ENCODE results near the gene NPPB.
A peak's percentile ranks its signal among the peaks of the same experiment; 100 is the strongest.

NPPB gene

DNA sequence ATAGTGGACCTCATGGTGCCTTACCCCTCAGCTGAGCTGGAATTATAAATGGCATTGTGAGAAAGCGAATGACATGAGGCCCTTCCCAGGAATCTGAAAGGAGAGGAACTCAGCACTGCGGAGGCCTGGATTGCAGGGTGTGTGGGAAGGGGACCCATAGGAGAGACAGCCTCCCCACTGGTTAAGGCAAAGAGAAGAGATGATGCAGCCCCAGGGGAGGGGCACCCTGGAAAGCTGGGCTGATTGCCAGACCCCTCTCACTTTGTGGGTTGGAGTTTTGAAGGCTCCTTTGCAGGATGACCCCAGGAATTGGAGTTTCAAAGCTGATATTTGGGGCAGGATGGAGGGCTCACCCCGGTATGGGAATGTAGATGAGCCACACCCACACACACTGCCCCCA lies 2.0 kb downstream of the NPPB start:
- DNase-seq = no peak

DNA sequence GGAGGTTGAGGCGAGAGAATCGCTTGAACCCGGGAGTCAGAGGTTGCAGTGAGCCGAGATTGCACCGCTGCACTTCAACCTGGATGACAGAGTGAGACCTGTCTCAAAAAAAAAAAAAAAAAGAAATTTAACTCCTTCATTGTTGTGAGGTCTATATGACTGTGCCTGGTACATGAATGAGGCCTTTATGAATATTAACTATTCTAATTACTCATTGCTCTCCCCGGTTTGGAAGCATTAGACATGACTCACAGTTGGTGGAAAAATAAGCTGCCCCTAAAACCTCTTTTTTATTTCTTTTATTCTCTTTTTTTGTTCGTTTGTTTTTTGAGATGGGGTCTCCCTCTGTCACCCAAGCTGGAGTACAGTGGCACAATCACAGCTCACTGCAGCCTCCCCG lies 3.3 kb downstream of the NPPB start:
- DNase-seq = no peak

DNA sequence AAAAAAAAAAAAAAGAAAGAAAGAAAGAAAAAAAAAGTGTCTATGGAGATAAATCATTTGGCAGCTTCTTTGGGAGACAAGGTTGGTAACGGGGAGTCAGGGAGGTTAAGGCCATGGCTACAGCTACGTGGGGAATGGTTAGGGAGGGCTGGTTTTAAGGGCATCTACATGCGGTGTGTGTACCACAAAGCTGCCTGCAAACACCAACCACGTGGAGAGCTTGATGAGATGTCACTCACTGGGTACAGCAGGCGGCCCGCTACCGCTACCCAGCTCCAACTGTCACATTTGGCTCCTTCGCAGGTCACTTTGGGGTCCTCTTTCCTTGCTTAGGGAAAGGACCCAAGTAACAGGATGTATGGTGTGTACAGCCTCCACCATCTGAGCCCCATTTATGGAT lies 4.2 kb downstream of the NPPB start:
- no peak for DNase-seq

DNA sequence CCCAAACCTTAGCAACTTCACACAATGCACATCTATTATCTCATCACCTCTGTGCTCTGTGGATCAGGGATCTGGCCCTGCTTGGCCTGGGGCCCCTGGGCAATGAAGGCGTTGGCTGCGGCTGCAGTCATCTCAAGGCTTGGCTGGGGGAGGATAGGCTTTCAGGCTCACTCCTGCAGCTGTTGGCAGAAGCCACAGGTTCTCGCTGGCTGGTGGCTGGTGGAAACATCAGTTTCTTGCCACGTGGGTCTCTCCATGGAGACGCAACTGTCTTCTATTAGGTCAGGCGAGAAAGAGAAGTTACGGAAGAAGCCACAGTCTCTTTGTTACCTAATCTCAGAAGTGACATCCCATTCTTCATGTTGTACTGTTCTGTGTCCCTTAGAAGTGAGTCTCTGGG lies 7.6 kb downstream of the NPPB start:
- no peak for DNase-seq

DNA sequence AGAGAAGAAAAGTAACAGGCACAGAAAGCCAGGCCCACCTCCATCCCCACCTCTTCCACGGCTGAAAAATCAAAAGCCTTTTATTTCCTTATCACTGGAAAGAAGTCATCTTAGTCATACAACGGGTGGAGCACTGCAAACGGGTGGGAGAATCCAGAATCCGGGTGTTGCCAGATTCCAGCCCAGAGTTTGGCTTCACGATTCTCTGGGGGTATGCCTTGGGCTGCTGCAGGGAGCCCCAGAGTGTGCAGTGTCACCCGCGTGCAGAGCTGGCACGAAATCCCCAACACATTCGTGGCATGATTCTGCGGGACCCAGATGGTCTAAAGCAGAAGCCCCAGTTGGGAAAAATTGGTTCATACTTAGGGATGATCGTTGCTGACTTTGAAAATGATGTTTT lies 8.6 kb downstream of the NPPB start:
- no peak for DNase-seq

DNA sequence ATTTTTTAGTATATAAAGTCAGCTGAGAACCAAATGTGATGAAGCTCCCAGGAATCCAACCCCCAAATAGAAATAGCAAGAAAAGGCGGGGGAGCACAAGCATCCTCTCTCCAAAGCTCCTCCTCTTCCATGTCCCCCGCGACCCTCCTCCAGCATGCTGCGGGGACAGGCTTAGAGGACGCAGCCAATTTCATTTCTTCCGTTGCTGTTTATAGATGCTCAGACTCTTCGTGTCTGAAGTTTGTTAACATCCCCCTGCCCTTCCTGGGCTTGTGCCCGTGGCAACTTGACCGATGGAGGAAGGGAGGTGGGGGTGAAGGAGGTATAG lies 10.4 kb downstream of the NPPB start:
- no peak for DNase-seq

DNA sequence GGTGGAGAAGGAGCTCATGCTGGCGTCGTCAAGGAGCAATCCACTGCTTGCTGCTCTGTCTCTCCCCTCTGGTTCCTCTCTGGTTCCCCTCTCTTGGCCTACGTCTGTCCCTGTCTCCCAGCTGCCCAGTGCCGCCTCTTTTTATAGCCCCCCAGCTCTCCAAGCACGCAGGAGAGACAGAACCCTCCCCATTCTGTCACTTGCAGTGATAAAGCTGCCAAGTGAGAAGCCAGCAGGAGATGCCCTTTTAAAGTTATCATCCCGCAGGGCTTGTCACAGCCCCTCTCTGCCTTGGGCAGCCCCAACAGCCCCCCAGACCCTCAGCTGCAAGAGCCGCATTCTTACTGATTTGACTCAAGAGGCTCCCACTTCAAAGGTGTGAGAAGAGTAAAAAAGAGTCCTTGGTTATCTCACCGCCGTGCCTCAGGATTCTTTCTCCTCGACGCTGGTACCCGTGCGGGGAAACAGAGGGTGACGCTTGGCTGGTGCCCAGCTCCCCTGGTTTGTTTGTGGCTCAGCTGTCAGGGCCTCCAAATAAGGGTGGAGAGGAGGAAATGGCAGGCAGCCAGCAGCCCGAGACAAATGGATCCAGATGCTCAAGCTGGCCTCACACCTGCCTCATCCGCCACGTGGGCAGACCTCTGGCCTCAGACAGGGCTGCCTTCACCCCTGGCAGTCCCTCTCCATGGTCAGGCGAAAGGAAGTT lies 10.9 kb downstream of the NPPB start, which contains the start of gene NPPA:
NPPA (minus strand) TSS at position 117 of the 706 bp plus-strand sequence; CDS start at position 18, 99 bp downstream.
- DNase-seq = no peak

DNA sequence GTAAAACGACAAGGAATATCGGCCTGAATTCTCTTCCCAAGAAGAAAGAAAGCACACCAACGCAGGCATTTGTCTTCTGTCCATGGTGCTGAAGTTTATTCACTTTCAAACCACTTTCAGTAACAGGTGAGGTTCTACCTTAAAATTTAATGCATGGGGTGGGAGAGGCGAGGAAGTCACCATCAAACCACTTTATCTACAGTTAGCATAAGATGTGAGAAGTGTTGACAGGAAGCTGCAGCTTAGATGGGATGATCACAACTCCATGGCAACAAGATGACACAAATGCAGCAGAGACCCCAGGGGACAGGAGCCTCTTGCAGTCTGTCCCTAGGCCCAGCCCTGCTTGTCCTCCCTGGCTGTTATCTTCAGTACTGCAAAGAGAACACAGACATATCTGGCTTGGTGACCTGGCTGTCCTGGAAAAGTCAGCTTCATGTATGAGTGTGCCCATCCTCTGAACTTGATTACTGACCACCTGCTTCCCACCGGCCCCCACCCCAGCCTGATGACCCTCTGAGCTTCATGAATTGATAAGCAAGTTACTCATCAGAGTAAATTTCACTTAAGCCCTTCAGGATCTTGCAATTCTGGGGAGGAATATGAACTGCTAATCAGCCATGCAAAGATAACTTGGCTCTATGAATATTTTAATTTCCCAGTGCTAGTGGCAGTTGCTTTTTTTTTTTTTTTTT lies 13.0 kb downstream of the NPPB start:
- no peak for DNase-seq

DNA sequence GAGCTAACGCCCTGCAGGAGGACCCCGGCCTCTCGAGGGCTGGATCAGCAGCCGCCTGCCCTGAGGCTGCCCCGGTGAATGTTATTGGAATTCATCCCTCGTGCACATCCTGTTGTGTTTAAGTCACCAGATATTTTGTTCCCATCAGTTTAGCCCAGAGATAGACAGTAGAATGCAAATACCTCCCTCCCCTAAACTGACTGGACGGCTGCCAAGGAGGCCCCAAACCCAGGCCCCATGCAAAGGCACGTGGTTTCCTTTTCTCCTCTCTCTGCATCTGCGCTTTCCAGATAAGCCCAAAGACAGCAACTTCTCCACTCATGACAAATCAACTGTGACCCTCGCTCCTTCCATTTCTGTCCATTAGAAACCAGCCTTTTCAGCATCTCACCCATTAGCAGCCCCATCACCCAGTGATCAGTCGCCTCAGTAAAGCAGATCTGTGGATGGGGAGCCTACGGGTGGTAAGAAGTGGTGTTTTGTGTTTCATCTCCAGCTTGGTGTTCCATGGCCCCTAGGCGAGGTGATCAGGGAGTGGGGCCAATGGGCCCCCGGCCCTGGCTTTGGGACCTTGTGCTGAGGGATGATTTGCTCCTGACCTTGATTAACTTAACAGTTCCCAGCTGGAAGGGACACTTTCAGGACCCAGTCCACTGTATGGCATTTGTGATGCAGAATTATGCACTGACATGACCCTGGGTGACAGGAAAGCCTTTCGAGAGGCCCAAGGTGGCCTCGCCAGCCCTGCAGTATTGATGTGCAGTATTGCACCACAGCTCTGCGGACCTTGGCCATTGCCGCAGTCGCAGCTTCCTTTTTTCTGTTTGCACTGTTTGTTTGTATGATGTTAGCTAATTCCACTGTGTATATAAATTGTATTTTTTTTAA lies 16.3 kb downstream of the NPPB start:
- peak in 3 of 14 donors; percentile 5 to 17 (median 5) for DNase-seq

DNA sequence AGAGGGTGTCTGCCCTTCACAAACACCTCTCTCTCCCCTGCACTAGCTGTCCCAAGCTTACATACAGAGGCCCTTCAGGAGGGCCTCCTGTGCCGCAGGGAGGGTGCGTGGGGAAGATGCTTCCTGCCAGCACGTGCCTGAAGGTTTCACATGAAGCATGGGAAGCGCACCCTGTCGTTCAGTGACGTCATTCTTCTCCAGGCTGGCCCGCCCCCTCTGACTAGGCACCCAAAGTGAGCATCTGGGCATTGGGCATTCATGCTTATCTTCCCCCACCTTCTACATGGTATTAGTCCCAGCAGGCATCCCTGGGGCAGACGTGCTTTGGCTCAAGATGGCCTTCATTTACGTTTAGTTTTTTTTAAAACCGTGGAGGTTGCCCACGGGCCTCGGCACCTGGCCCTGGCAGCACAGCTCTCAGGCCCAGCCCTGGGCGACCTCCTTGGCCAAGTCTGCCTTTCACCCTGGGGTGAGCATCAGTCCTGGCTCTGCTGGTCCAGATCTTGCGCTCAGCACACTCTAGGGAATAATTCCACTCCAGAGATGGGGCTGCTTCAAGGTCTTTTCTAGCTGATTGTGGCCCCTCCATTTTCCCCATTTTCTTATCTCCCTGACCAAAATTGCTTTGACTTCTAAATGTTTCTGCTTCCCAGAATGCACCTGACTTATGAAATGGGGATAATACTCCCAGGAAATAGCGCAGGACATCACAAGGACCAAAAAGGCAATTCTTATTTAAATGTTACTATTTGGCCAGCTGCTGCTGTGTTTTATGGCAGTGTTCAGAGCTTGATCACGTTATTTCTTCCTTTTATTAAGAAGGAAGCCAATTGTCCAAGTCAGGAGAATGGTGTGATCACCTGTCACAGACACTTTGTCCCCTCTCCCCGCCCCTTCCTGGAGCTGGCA lies 17.2 kb downstream of the NPPB start:
- no peak for DNase-seq

DNA sequence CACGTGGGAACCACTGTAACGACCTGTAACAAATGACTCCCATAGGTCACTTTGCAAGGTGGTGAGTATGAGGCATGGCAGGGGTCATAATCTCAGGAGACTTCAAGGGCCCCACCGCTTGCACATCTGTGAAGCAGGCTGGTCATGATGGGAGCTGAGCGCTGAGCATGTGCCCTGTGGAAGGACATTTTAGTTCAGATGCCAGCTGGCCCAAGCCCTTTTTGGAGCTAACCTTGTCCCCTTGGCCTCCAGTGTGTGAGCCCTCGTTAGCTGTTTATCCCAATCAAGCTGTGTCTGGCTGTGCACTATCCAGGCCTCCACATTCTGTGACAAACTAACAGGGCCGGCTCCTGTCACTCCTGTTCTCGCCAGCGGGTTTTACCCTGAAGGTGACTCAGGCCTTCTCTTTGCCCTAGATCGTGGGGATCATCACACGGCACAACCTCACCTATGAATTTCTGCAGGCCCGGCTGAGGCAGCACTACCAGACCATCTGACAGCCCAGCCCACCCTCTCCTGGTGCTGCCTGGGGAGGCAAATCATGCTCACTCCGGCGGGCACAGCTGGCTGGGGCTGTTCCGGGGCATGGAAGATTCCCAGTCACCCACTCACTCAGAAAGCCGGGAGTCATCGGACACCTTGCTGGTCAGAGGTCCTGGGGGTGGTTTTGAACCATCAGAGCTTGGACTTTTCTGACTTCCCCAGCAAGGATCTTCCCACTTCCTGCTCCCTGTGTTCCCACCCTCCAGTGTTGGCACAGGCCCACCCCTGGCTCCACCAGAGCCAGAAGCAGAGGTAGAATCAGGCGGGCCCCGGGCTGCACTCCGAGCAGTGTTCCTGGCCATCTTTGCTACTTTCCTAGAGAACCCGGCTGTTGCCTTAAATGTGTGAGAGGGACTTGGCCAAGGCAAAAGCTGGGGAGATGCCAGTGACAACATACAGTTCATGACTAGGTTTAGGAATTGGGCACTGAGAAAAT lies 18.7 kb downstream of the NPPB start:
- DNase-seq = no peak

DNA sequence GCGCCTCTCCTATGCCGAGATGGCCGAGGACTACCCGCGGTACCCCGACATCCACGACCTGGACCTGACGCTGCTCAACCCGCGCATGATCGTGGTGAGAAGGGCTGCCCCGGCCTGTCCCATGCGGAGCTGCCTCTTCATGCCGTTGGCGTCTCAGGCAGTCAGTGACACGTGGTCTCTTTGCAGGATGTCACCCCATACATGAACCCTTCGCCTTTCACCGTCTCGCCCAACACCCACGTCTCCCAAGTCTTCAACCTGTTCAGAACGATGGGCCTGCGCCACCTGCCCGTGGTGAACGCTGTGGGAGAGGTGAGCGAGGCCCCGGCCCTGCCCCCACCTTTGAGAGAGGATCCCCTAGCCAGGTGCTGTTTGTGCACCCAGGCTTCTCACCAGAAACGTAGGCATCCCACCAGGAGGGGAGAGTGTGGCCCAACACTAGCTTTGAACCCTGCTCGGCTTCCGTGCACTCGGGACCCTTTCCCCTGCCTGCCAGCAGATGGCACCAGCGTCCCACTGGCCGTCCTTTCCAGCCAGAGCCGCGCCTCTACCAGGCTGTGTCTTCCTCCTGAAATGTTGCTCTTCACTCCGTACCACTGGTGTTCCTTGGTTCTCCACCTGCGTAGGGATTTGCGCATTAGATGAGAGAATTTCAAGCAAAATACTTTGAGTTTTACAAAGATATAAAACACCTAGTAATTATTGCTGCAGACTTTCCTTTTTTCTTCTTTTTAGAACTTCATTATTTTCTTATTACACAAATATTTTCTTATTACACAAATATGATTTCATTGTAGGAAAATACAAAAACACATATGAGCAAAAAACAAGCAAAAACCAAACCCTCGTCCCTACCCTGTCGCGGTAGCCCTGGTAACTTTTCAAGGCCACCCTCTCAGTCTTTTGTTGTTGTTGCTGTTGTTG lies 20.1 kb downstream of the NPPB start:
- DNase-seq = peak in 10 of 14 donors; percentile 5 to 72 (median 32)

DNA sequence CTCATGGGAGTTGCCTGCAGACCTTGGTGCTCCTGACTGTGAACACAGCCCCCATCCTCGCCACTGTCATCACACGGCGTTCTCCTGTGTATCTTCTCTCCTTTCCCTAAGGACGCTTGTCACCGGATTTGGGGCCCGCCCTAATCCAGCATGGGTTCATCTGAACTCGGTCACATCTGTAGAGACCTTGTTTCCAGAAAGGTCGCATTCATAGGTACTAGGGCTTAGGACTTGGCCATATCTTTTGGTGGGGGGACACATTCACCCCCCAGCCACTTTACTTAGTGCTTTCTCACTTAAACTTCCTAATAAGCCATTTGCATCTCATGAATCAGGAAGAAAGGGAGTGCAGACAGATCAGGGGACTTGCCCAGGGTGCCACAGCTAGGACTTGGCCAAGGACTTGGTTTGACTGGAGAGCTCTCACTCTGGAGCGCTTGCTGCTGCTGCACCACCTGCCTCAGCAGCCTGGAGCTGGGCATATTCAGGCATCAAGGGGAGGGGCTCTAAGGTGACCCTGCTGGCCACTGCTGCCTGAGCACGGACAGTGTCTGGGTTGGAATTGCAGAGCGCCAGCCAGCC lies 20.9 kb downstream of the NPPB start:
- DNase-seq = no peak

DNA sequence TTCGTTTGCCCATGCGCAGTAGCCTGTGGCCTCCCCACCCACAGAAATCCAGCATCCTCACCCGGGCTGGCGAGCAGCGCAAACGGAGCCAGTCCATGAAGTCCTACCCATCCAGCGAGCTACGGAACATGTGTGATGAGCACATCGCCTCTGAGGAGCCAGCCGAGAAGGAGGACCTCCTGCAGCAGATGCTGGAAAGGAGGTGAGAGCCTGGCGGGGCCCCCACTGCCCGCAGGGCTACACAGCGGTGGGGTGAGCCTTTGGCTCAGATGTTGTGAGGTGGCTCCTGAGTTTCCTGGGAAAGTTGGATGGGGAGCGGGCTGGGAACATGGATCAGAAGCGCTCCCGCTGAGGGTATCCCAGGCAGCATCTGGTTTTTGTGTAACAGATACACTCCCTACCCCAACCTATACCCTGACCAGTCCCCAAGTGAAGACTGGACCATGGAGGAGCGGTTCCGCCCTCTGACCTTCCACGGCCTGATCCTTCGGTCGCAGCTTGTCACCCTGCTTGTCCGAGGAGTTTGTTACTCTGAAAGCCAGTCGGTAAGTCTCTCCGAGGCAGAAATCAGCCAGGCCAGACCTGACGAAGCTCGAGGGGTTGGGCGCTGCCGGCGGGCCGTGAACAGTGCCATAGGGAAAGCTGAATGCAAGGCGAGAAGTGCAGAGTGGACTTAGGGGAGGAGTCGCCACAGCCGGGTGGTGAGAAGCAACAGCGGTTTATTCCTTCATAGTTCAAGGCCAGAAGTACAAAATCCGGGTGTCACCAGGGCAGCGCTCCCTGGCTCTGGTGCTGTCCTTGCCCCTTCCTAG lies 21.6 kb downstream of the NPPB start:
- no peak for DNase-seq

DNA sequence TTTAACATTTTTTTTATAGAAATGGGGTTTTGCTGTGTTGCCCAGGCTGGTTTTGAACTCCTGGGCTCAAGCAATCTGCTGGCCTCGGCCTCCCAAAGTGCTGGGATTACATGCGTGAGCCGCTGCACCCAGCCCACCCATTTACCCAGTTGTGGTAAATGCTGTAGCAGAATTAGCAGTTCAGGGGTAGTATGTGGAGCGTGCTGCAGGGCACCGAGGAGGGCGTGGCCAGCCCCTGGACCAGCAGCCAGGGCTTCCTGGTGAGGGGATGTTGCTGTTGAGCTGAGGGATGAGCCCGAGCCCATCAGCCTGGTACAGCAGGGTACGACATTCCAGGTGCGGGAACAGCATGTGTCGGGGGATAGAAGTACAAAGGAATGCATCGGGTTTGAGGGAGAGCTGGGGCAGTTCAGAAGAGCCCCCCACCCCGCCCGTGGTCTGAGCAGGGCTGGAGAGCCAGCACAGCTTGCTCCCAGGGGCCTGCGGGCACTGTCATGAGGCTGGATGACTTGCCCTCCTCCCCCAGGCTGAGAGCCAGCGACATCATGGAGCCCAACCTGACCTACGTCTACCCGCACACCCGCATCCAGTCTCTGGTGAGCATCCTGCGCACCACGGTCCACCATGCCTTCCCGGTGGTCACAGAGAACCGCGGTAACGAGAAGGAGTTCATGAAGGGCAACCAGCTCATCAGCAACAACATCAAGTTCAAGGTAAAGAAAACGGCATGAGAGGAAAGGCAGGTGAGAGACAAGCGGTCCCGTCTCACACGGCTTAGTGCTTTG lies 23.1 kb downstream of the NPPB start:
- DNase-seq = no peak

DNA sequence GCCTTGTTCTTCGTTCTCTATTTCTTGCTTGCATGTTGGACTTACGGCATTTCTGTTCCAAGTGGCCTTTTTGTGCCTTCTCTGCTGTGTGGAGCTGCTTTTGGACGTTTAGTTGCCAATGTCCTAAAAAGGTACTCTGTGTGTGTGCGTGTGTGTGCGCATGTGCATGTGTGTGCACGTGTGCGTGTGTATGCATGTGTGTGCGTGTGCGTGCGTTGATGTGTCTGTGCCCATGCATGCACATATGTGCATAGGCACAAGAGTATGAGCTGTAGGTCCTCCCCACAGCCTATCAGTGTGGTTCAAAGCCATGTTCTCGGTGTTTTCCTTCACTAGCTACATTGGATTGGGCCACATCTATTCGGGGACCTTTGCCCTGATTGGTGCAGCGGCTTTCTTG lies 24.8 kb downstream of the NPPB start:
- DNase-seq = no peak

DNA sequence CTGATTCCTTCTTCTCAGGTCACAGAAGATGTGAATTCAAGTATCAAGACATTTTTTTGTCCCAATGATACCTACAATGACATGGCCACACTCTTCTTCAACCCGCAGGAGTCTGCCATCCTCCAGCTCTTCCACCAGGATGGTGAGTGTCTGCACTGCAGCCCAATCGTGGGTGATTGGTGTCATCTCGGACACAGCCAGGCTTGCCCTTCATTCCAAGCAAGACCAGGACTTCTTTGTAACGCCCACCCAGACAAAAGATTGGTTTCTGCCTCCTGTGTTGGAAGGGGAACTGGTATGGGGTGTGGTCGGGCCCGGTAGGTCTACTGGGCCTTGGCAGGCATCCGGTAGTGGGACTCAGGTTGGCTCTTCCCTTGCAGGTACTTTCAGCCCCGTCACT lies 25.2 kb downstream of the NPPB start:
- no peak for DNase-seq
